ENCODE results near the gene ATP5IF1. TPM values are rescaled to one million over a fixed set of nuclear protein-coding genes. Genes with fewer than 3 reads are reported as not detected.

The ATP5IF1 gene
- total and polyA plus RNA-seq, 9 of the 15 experiments (the other 6 are each of a cell fraction or from before 2014, with no cell fraction given) = 292 to 1,422 (median 388) TPM

DNA sequence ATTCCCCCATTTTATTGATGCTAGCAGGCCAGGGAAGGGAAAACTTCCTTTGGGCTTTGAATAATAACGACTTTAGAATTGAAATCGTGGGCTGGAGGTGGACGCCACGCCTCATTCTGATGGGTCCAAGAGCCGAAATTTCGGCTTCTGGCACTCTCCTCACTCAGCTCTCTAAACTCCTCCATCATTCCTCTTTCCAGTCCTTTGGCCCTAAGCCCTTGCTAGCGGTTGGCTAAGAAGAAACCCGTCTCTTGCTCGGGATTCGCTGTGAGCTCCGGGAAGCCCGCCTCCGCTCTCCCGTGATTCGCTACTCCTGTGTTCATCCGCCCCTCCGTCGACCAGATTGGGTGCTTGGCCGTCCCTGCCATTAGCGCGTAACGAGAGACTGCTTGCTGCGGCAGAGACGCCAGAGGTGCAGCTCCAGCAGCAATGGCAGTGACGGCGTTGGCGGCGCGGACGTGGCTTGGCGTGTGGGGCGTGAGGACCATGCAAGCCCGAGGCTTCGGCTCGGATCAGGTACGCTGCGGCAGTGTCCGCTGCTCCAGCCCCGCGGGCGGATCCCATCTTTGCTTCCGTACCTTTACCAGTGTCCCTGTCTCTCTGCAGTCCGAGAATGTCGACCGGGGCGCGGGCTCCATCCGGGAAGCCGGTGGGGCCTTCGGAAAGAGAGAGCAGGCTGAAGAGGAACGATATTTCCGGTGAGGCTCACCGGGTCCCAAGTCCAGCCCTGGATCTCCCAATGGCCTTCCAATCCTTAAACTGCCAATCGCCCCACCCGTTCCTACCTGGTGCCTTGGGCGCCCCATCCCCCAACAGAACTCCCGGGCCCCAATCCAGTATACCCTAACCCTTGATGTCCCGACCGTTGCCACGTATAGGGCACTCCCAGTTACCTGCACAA, at the start of gene ATP5IF1 (continued):
- TF ChIP-seq ZBED1 (IDR thresholded peaks at IDR 0.05) (peak; percentile 64; the same call in 1 of the 2 replicates), POLR2B (IDR thresholded peaks at IDR 0.05; ENCODE audit: low read depth, partially characterized antibody) (peak; percentile 97), ZNF696 (CRISPR knock-in tag; conservative IDR thresholded peaks at IDR 0.05) (no peak), BHLHE40 (IDR thresholded peaks at IDR 0.05; ENCODE audit: low read length) (no peak; the same call in 1 of the 2 replicates), ZKSCAN8 (CRISPR knock-in tag; IDR thresholded peaks at IDR 0.05) (no peak), HDAC8 (tag; IDR thresholded peaks at IDR 0.05) (no peak), CHD1 (IDR thresholded peaks at IDR 0.05; ENCODE audit: low read length) (peak; percentile 81), ZNF644 (tag; IDR thresholded peaks at IDR 0.05; ENCODE audit: low read depth) (peak; percentile 42; the same call in 1 of the 2 replicates), RUNX1 (IDR thresholded peaks at IDR 0.05; ENCODE audit: low read depth) (no peak), NFE2L1 (tag; IDR thresholded peaks at IDR 0.05; ENCODE audit: borderline replicate concordance, low read depth) (no peak; the same call in 1 of the 2 replicates), ZNF717 (CRISPR knock-in tag; IDR thresholded peaks at IDR 0.05) (no peak), MYC (IDR thresholded peaks at IDR 0.05; ENCODE audit: low read depth, low read length) (peak; percentile 68), MYC (CRISPR knock-in tag; IDR thresholded peaks at IDR 0.05; ENCODE audit: borderline replicate concordance, low read depth) (peak; percentile 14; the same call in 1 of the 2 replicates), NCOA4 (IDR thresholded peaks at IDR 0.05; ENCODE audit: partially characterized antibody) (no peak)
- TF ChIP-seq, protein P1, sequence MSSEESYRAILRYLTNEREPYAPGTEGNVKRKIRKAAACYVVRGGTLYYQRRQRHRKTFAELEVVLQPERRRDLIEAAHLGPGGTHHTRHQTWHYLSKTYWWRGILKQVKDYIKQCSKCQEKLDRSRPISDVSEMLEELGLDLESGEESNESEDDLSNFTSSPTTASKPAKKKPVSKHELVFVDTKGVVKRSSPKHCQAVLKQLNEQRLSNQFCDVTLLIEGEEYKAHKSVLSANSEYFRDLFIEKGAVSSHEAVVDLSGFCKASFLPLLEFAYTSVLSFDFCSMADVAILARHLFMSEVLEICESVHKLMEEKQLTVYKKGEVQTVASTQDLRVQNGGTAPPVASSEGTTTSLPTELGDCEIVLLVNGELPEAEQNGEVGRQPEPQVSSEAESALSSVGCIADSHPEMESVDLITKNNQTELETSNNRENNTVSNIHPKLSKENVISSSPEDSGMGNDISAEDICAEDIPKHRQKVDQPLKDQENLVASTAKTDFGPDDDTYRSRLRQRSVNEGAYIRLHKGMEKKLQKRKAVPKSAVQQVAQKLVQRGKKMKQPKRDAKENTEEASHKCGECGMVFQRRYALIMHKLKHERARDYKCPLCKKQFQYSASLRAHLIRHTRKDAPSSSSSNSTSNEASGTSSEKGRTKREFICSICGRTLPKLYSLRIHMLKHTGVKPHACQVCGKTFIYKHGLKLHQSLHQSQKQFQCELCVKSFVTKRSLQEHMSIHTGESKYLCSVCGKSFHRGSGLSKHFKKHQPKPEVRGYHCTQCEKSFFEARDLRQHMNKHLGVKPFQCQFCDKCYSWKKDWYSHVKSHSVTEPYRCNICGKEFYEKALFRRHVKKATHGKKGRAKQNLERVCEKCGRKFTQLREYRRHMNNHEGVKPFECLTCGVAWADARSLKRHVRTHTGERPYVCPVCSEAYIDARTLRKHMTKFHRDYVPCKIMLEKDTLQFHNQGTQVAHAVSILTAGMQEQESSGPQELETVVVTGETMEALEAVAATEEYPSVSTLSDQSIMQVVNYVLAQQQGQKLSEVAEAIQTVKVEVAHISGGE (CRISPR knock-in tag; IDR thresholded peaks at IDR 0.05) = no peak

Data from K562 (cell line).